HepG2 (cell line): Measurements from ENCODE around the gene NSUN6. TPM values are rescaled to one million over a fixed set of nuclear protein-coding genes. Genes with fewer than 3 reads are reported as not detected.

ENCODE experiments used
- EP300 ChIP-seq, 3 experiments: sonication (generic) in 1 of 3; formaldehyde crosslinking in 1 of 3; IDR thresholded peaks; 2 replicates each; pipeline versions ENCODE4 v1.5.1 to v1.6.1; 2011 to 2020; ENCODE audit warnings: low read depth in 2 of 3, low read length in 2 of 3, borderline replicate concordance in 1 of 3, improper control_type of control experiment in 1 of 3, mild to moderate bottlenecking in 1 of 3, missing genetic modification reagents in 1 of 3, moderate library complexity in 1 of 3
- JUND ChIP-seq: sonication (generic); formaldehyde crosslinking; IDR thresholded peaks from 2 replicates; pipeline ENCODE4 v1.8.0; 2022; ENCODE audit warnings: mild to moderate bottlenecking, missing genetic modification reagents
- KDM5A ChIP-seq: fragments of 200-600 bp; sonication (generic); IDR thresholded peaks from 2 replicates; pipeline ENCODE4 v1.7.0; 2018; ENCODE audit warnings: antibody characterized with exemption, mild to moderate bottlenecking, low read length, borderline replicate concordance
- RCOR2 ChIP-seq: IDR thresholded peaks from 2 replicates; pipeline ENCODE4 v1.6.1; 2016; ENCODE audit warnings: missing biosample characterization, missing genetic modification reagents
- REL ChIP-seq: sonication (generic); formaldehyde crosslinking; conservative IDR thresholded peaks from 2 replicates; pipeline ENCODE4 v1.8.0; 2022; ENCODE audit warnings: mild to moderate bottlenecking, missing genetic modification reagents, moderate library complexity
- SNAI1 ChIP-seq: sonication (generic); formaldehyde crosslinking; IDR thresholded peaks from 2 replicates; pipeline ENCODE4 v1.5.0; 2020; ENCODE audit warnings: mild to moderate bottlenecking, missing genetic modification reagents, borderline replicate concordance
- ZNF607 ChIP-seq: sonication (generic); formaldehyde crosslinking; IDR thresholded peaks from 2 replicates; pipeline ENCODE4 v1.5.1; 2020; ENCODE audit warnings: missing genetic modification reagents, mild to moderate bottlenecking, borderline replicate concordance
- ZNF691 ChIP-seq: sonication (generic); formaldehyde crosslinking; IDR thresholded peaks from 2 replicates; pipeline ENCODE4 v1.4.0; 2020; ENCODE audit warnings: missing genetic modification reagents, low read depth, mild to moderate bottlenecking, borderline replicate concordance
- ZNF773 ChIP-seq: sonication (generic); formaldehyde crosslinking; IDR thresholded peaks from 2 replicates; pipeline ENCODE4 v1.4.0; 2020; ENCODE audit warnings: missing genetic modification reagents, borderline replicate concordance
- ZXDC ChIP-seq: sonication (generic); formaldehyde crosslinking; IDR thresholded peaks from 2 replicates; pipeline ENCODE4 v1.5.0; 2020; ENCODE audit warnings: mild to moderate bottlenecking, missing genetic modification reagents
- polyA plus RNA-seq, 8 experiments: library from polyadenylated mRNA; depleted of rRNA in 3 of 8; stranded (reverse) in 7 of 8; unstranded in 1 of 8; fragments of >200 nt; fragmentation: Illumina TruSeq in 4 of 8; extraction: Trizol in 4 of 8; gene quantifications; 2 replicates each; pipeline versions ENCODE4 v1.2.1 to v1.2.3, GENCODE V29; 2011 to 2016; ENCODE audit warnings: low read depth in 4 of 8, missing spikeins in 1 of 8, mixed read lengths in 1 of 8; ENCODE audit not compliant: insufficient read depth in 1 of 8
- total RNA-seq, 5 experiments: library from RNA; depleted of rRNA; stranded (reverse); fragments of >200 nt; fragmentation: Illumina TruSeq; extraction: Trizol; gene quantifications; 2 replicates each; pipeline ENCODE4 v1.2.3, GENCODE V29; 2016; ENCODE audit warnings: low read depth in 1 of 5
- TF ChIP-seq, protein P1 (sequence below): sonication (generic); formaldehyde crosslinking; IDR thresholded peaks from 2 replicates; pipeline ENCODE4 v1.4.0; 2020; ENCODE audit warnings: low read depth, mild to moderate bottlenecking, missing genetic modification reagents
- TF ChIP-seq, protein P2 (sequence below): sonication (generic); formaldehyde crosslinking; IDR thresholded peaks from 2 replicates; pipeline ENCODE4 v1.8.1; 2023; ENCODE audit warnings: mild to moderate bottlenecking, moderate library complexity, missing genetic modification reagents
- TF ChIP-seq, protein P3 (sequence below): sonication (generic); formaldehyde crosslinking; IDR thresholded peaks from 2 replicates; pipeline ENCODE4 v1.4.0; 2020; ENCODE audit warnings: missing genetic modification reagents
- TF ChIP-seq, protein P4 (sequence below): sonication (generic); formaldehyde crosslinking; IDR thresholded peaks from 2 replicates; pipeline ENCODE4 v1.5.0; 2020; ENCODE audit warnings: missing genetic modification reagents

The NSUN6 gene
- total and polyA plus RNA-seq, 2 of the 13 experiments (the other 11 are each of a cell fraction or from before 2014, with no cell fraction given) = 17.2 to 19.3 TPM

DNA sequence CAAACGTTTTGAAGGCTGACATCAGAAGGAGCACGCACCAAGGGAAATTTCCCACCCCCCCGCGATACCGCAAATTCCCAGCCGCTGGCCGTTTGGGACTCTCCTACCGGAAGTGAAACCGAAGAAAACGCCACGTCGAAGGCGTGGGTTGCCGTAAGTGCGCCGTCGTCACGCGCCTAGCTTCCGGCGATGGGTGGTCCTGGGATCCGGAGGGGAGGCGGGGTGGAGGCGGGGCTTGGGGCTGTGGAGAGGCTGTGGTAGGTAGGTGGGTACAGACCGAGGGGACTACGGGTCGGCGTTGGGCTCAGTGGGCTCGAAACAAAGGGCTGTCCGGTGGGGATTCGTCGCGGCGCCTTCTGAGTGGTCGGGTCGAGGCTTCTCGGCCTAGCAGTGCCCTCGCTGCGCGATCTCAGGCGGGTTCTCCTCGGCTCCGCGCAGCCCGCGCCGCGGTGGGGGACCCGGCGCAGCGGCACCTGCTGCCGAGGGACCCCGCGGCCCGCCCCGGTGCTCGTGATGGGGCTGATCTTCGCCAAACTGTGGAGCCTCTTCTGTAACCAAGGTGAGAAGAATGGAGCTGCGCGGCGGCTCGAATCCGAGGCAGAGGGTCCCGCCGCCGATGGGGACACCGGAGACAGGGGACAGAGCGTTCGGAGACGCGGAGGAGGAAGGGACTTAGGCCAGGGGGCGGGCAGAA lies 7.9 kb upstream of the NSUN6 start, which contains the start of gene ARL5B (continued):
- TF ChIP-seq ZXDC (CRISPR knock-in tag) (no peak; the same call in 1 of the 2 replicates), EP300 (IDR thresholded peaks at IDR 0.05; ENCODE audit: low read depth in 2 of 2, low read length in 2 of 2) (peak in 1 of 2 experiments; percentile 44; a peak in 1 of 4 replicates), EP300 (CRISPR knock-in tag; IDR thresholded peaks at IDR 0.05; ENCODE audit: borderline replicate concordance) (no peak), REL (peak; percentile 88), ZNF607 (CRISPR knock-in tag) (peak; percentile 96), JUND (CRISPR knock-in tag) (peak; percentile 33; the same call in 1 of the 2 replicates), RCOR2 (no peak), ZNF691 (CRISPR knock-in tag) (no peak), ZNF773 (CRISPR knock-in tag) (peak; percentile 61; the same call in 1 of the 2 replicates), KDM5A (peak; percentile 47), SNAI1 (no peak)
- TF ChIP-seq, protein P1, sequence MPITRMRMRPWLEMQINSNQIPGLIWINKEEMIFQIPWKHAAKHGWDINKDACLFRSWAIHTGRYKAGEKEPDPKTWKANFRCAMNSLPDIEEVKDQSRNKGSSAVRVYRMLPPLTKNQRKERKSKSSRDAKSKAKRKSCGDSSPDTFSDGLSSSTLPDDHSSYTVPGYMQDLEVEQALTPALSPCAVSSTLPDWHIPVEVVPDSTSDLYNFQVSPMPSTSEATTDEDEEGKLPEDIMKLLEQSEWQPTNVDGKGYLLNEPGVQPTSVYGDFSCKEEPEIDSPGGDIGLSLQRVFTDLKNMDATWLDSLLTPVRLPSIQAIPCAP = no peak
- TF ChIP-seq, protein P2, sequence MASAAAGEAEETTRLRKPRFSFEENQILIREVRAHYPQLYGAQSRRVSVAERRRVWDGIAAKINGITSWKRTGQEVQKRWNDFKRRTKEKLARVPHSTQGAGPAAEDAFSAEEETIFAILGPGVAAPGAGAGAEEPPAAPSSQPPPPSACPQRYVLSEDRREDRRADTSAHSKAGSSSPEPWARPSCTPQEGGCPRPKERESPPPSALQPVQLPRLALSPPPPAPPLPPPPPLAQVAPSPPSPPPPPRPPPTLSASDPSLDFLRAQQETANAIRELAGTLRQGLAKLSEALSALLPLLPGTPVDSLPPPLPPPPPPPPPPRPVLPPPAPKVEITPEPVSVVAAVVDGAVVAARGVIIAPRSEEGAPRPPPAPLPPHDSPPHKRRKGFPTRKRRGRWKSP = peak; percentile 31; the same call in 1 of the 2 replicates
- TF ChIP-seq, protein P3, sequence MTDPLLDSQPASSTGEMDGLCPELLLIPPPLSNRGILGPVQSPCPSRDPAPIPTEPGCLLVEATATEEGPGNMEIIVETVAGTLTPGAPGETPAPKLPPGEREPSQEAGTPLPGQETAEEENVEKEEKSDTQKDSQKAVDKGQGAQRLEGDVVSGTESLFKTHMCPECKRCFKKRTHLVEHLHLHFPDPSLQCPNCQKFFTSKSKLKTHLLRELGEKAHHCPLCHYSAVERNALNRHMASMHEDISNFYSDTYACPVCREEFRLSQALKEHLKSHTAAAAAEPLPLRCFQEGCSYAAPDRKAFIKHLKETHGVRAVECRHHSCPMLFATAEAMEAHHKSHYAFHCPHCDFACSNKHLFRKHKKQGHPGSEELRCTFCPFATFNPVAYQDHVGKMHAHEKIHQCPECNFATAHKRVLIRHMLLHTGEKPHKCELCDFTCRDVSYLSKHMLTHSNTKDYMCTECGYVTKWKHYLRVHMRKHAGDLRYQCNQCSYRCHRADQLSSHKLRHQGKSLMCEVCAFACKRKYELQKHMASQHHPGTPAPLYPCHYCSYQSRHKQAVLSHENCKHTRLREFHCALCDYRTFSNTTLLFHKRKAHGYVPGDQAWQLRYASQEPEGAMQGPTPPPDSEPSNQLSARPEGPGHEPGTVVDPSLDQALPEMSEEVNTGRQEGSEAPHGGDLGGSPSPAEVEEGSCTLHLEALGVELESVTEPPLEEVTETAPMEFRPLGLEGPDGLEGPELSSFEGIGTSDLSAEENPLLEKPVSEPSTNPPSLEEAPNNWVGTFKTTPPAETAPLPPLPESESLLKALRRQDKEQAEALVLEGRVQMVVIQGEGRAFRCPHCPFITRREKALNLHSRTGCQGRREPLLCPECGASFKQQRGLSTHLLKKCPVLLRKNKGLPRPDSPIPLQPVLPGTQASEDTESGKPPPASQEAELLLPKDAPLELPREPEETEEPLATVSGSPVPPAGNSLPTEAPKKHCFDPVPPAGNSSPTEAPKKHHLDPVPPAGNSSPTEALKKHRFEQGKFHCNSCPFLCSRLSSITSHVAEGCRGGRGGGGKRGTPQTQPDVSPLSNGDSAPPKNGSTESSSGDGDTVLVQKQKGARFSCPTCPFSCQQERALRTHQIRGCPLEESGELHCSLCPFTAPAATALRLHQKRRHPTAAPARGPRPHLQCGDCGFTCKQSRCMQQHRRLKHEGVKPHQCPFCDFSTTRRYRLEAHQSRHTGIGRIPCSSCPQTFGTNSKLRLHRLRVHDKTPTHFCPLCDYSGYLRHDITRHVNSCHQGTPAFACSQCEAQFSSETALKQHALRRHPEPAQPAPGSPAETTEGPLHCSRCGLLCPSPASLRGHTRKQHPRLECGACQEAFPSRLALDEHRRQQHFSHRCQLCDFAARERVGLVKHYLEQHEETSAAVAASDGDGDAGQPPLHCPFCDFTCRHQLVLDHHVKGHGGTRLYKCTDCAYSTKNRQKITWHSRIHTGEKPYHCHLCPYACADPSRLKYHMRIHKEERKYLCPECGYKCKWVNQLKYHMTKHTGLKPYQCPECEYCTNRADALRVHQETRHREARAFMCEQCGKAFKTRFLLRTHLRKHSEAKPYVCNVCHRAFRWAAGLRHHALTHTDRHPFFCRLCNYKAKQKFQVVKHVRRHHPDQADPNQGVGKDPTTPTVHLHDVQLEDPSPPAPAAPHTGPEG (CRISPR knock-in tag) = peak; percentile 62; the same call in 1 of the 2 replicates
- TF ChIP-seq, protein P4, sequence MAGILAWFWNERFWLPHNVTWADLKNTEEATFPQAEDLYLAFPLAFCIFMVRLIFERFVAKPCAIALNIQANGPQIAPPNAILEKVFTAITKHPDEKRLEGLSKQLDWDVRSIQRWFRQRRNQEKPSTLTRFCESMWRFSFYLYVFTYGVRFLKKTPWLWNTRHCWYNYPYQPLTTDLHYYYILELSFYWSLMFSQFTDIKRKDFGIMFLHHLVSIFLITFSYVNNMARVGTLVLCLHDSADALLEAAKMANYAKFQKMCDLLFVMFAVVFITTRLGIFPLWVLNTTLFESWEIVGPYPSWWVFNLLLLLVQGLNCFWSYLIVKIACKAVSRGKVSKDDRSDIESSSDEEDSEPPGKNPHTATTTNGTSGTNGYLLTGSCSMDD = no peak
